ENCODE measurements around the gene COTL1.

GRCh38 chr16:84597528-84597896 is 20.4 kb downstream of the COTL1 start:
- no peak for TF ChIP-seq ZFP30 (CRISPR knock-in tag; IDR thresholded peaks at IDR 0.05)
- TF ChIP-seq PATZ1 (CRISPR knock-in tag; IDR thresholded peaks at IDR 0.05; ENCODE audit: borderline replicate concordance), result no peak
- no peak for TF ChIP-seq ZC3H10 (CRISPR knock-in tag; IDR thresholded peaks at IDR 0.05)
- TF ChIP-seq GLIS3 (CRISPR knock-in tag; IDR thresholded peaks at IDR 0.05), result no peak
- TF ChIP-seq SNAI2 (CRISPR knock-in tag; IDR thresholded peaks at IDR 0.05), result no peak
- TF ChIP-seq ZFP3 (CRISPR knock-in tag; IDR thresholded peaks at IDR 0.05), result no peak
- no peak for TF ChIP-seq ZNF70 (CRISPR knock-in tag; IDR thresholded peaks at IDR 0.05)
- no peak for TF ChIP-seq ARNTL (CRISPR knock-in tag; IDR thresholded peaks at IDR 0.05; ENCODE audit: borderline replicate concordance, low read depth)
- no peak for TF ChIP-seq POU6F1 (CRISPR knock-in tag; IDR thresholded peaks at IDR 0.05; ENCODE audit: borderline replicate concordance, low read depth)
- TF ChIP-seq ESRRG (CRISPR knock-in tag; IDR thresholded peaks at IDR 0.05), result no peak
- no peak for TF ChIP-seq OSR1 (CRISPR knock-in tag; IDR thresholded peaks at IDR 0.05)
- no peak for TF ChIP-seq TOX (CRISPR knock-in tag; IDR thresholded peaks at IDR 0.05; ENCODE audit: borderline replicate concordance)
- no peak for TF ChIP-seq CSRNP3 (CRISPR knock-in tag; IDR thresholded peaks at IDR 0.05)

All from SK-N-SH treated with all-trans-retinoic acid at 6 μM for 48 hours (cell line).